SKM-1 treated with dmso at 0.1 percent for 144 hours (cell line): ENCODE data around the gene WNT16.
"Not testable (repeated sequence)": the region's sequence is repeated elsewhere in the genome, so short reads cannot be mapped to it uniquely, and the experiment has no call there.

Source experiments
- DNase-seq: peaks from one replicate; lab custom pipeline; 2025; ENCODE audit not compliant: unreplicated experiment; lab: John Stamatoyannopoulos, UW

The WNT16 gene

GRCh38 chr7:121328508-121329190 is at the start of gene WNT16:
TSS of gene WNT16 (plus strand) at chr7:121329000. CDS start at chr7:121329293, 293 bp downstream.
- DNase-seq = no peak

- no peak for DNase-seq
These were observed 49.7 kb upstream of the WNT16 start for GRCh38 chr7:121279060-121279620.

GRCh38 chr7:121279822-121280221 is 49.0 kb upstream of the WNT16 start:
- no peak for DNase-seq

- DNase-seq = no peak
These were observed 48.1 kb upstream of the WNT16 start for GRCh38 chr7:121280656-121281055.

GRCh38 chr7:121282129-121282528 is 46.7 kb upstream of the WNT16 start:
- DNase-seq = no peak

- DNase-seq = no peak
These were observed 43.6 kb upstream of the WNT16 start for GRCh38 chr7:121285066-121285667.

- DNase-seq = no peak
These were observed 42.6 kb upstream of the WNT16 start for GRCh38 chr7:121286186-121286585.

GRCh38 chr7:121286742-121287734 is 41.8 kb upstream of the WNT16 start:
- peak; percentile 31 for DNase-seq

- no peak for DNase-seq
These were observed 39.9 kb upstream of the WNT16 start for GRCh38 chr7:121288894-121289293.

GRCh38 chr7:121289930-121290329 is 38.9 kb upstream of the WNT16 start:
- DNase-seq = not testable (repeated sequence)

- DNase-seq = no peak
These were observed 34.3 kb upstream of the WNT16 start for GRCh38 chr7:121294448-121294992.

GRCh38 chr7:121297843-121298242 is 31.0 kb upstream of the WNT16 start:
- no peak for DNase-seq

GRCh38 chr7:121298831-121299239 is 30.0 kb upstream of the WNT16 start:
- no peak for DNase-seq

GRCh38 chr7:121300685-121301420 is 27.9 kb upstream of the WNT16 start:
- no peak for DNase-seq

- DNase-seq = no peak
These were observed 27.2 kb upstream of the WNT16 start for GRCh38 chr7:121301446-121302213.

- DNase-seq = no peak
These were observed 26.5 kb upstream of the WNT16 start for GRCh38 chr7:121302214-121302745.

GRCh38 chr7:121303422-121304101 is 25.2 kb upstream of the WNT16 start:
- no peak for DNase-seq

GRCh38 chr7:121304102-121304658 is 24.6 kb upstream of the WNT16 start:
- DNase-seq = no peak
